Bronchus fibroblast of lung (primary cell): ENCODE results near the gene ANKDD1A. TPM values are rescaled to one million over a fixed set of nuclear protein-coding genes. Genes with fewer than 3 reads are reported as not detected.

ENCODE experiments used
- total RNA-seq: library from RNA; depleted of rRNA; stranded (reverse); fragments of >200 nt; gene quantifications from 2 replicates; pipeline ENCODE4 v1.2.3, GENCODE V29; 2015

The ANKDD1A gene
- 2.5 and 2.7 TPM in 2 replicates for total RNA-seq

GRCh38 chr15:64911311-64912186 lies at the start of gene ANKDD1A:
Gene ANKDD1A (plus strand): TSS chr15:64911902. CDS start chr15:64911931, 29 bp downstream.

GRCh38 chr15:64989416-64990167 lies 77.9 kb downstream of the ANKDD1A start, which contains the start of gene SPG21:
Gene SPG21 (minus strand): TSS chr15:64989914. CDS start chr15:64983569, 6,345 bp downstream.

Other genes starting within 250 kb of the ANKDD1A start
- 0.34 and 0.59 TPM in 2 replicates for gene RBPMS2, start 136.3 kb upstream of the ANKDD1A start, total RNA-seq
- gene PIF1, start 86.3 kb upstream of the ANKDD1A start, total RNA-seq: 22.0 and 26.9 TPM in 2 replicates
- 19.7 and 20.5 TPM in 2 replicates for gene PLEKHO2, start 70.0 kb upstream of the ANKDD1A start, total RNA-seq
- gene SPG21, start 78.0 kb downstream of the ANKDD1A start, total RNA-seq: 63.9 and 65.7 TPM in 2 replicates
- 24.7 and 29.9 TPM in 2 replicates for gene MTFMT, start 117.7 kb downstream of the ANKDD1A start, total RNA-seq
- not detected in 2 replicates for gene SLC51B, start 133.5 kb downstream of the ANKDD1A start, total RNA-seq
- 8.5 and 10.4 TPM in 2 replicates for gene RASL12, start 156.1 kb downstream of the ANKDD1A start, total RNA-seq
- gene KBTBD13, start 164.8 kb downstream of the ANKDD1A start, total RNA-seq: not detected in 2 replicates
- under 0.01 and 0.30 TPM in 2 replicates for gene UBAP1L, start 203.3 kb downstream of the ANKDD1A start, total RNA-seq
- gene PDCD7, start 221.9 kb downstream of the ANKDD1A start, total RNA-seq: 11.7 and 13.8 TPM in 2 replicates